ENCODE measurements around the gene PDE7B. TPM values are rescaled to one million over a fixed set of nuclear protein-coding genes. Genes with fewer than 3 reads are reported as not detected.

Gene PDE7B
- total and polyA plus RNA-seq, 9 of the 15 experiments (the other 6 are each of a cell fraction or from before 2014, with no cell fraction given): 0.01 TPM; not detected in 8

GRCh38 chr6:136163260-136163659 is 311.8 kb downstream of the PDE7B start:
- H4K20me1 ChIP-seq (replicated peaks; ENCODE audit: control insufficient read depth, insufficient read depth, low read length): no peaks in the 10 kb centered on the region
- no peak overlapping the region for H3K4me2 ChIP-seq (ENCODE audit: insufficient read depth, low read length)
- H3K27me3 ChIP-seq (ENCODE audit: control insufficient read depth in 2 of 2, insufficient read depth in 2 of 2, low read length in 2 of 2): 0 out of 5 replicates have a peak, but pooled peaks cover 0 to 3% of the 10 kb centered on the region in 2 experiments
- in situ Hi-C loops (cut with MboI): no loop called here
- ATAC-seq: no peak
- FAIRE-seq: no peak
- H3K36me3 ChIP-seq (ENCODE audit: control insufficient read depth, insufficient read depth, low read length): no peaks in the 10 kb centered on the region
- WGBS (ENCODE audit: insufficient coverage, low coverage, missing lambda C conversion rate): 0% methylated on average over 3 of the region's 3 CpGs
- no peak overlapping the region for H3K27ac ChIP-seq (ENCODE audit: extremely low read depth, low read depth, low read length)
- TF ChIP-seq GABPA (tag; conservative IDR thresholded peaks at IDR 0.05; ENCODE audit: low read depth): no peak
- TF ChIP-seq SPI1 (IDR thresholded peaks at IDR 0.05; ENCODE audit: borderline replicate concordance, low read depth, low read length): no peak
- 0 out of 2 replicates have a peak, but pooled peaks have one; percentile 15 for TF ChIP-seq ATF3 (IDR thresholded peaks at IDR 0.05)
- no peak for TF ChIP-seq ATF3 (CRISPR knock-in tag; conservative IDR thresholded peaks at IDR 0.05)
- TF ChIP-seq ZNF57 (CRISPR knock-in tag; IDR thresholded peaks at IDR 0.05): no peak
- no peaks in the 10 kb centered on the region for H3K79me2 ChIP-seq (ENCODE audit: control insufficient read depth, insufficient read depth, low read length)
- DNase-seq (ENCODE audit: extremely low read depth in 1 of 4, low spot score in 3 of 4): no peak
- no peaks in the 10 kb centered on the region for H3K9me3 ChIP-seq (replicated peaks; ENCODE audit: control insufficient read depth, insufficient read depth, low read depth, low read length)
- H3K9ac ChIP-seq (ENCODE audit: insufficient read depth in 1 of 2, low read depth in 2 of 2, low read length in 2 of 2): no peak overlapping the region
- CTCF ChIA-PET (ENCODE audit: low intra/inter-chr PET ratio): no interaction called here
- intact Hi-C loops (cut with micrococcal nuclease): no loop called here
- no peak overlapping the region for H3K4me3 ChIP-seq
- H3K4me1 ChIP-seq (replicated peaks in 1 of 2; ENCODE audit: control insufficient read depth in 2 of 2, insufficient read depth in 2 of 2, low read length in 2 of 2): no peaks in the 10 kb centered on the region
- BruUV-seq (replicated peaks): no TSS peak
- H3K9me1 ChIP-seq (ENCODE audit: control insufficient read depth, insufficient read depth, low read length): no peaks in the 10 kb centered on the region
- H2AFZ ChIP-seq (ENCODE audit: low read depth, low read length): no peak overlapping the region
- POLR2A ChIA-PET: interaction anchor here (0.9 to 1.0 kb wide), 2 partner anchors 9 to 16 kb away, joined by 3 to 4 read pairs; no protein-coding TSS in a partner anchor

- Histone ChIP-seq H3K9me1 (ENCODE audit: control insufficient read depth, insufficient read depth, low read length) (no peaks in the 10 kb centered on the region), H3K4me3 (no peak overlapping the region), H3K36me3 (ENCODE audit: control insufficient read depth, insufficient read depth, low read length) (no peaks in the 10 kb centered on the region), H3K4me1 (replicated peaks in 1 of 2; ENCODE audit: control insufficient read depth in 2 of 2, insufficient read depth in 2 of 2, low read length in 2 of 2) (no peaks in the 10 kb centered on the region), H3K79me2 (ENCODE audit: control insufficient read depth, insufficient read depth, low read length) (no peaks in the 10 kb centered on the region), H3K4me2 (ENCODE audit: insufficient read depth, low read length) (no peak overlapping the region), H3K9me3 (replicated peaks; ENCODE audit: control insufficient read depth, insufficient read depth, low read depth, low read length) (no peaks in the 10 kb centered on the region), H3K27ac (ENCODE audit: extremely low read depth, low read depth, low read length) (no peak overlapping the region), H3K9ac (ENCODE audit: insufficient read depth in 1 of 2, low read depth in 2 of 2, low read length in 2 of 2) (no peak overlapping the region), H4K20me1 (replicated peaks; ENCODE audit: control insufficient read depth, insufficient read depth, low read length) (no peaks in the 10 kb centered on the region), H2AFZ (ENCODE audit: low read depth, low read length) (no peak overlapping the region), H3K27me3 (ENCODE audit: control insufficient read depth in 2 of 2, insufficient read depth in 2 of 2, low read length in 2 of 2) (no peaks in the 10 kb centered on the region)
- DNase-seq (ENCODE audit: extremely low read depth in 1 of 4, low spot score in 3 of 4): no peak
- 0% methylated on average over 1 of the region's 1 CpG for whole genome bisulfite sequencing (ENCODE audit: insufficient coverage, low coverage, missing lambda C conversion rate)
- ATAC-seq: no peak
- no peak for FAIRE-seq
- CTCF ChIA-PET (ENCODE audit: low intra/inter-chr PET ratio): no interaction called here
- no TSS peak for BruUV-seq (replicated peaks)
- in situ Hi-C loops (cut with MboI): no loop called here
- TF ChIP-seq ZFX (CRISPR knock-in tag; IDR thresholded peaks at IDR 0.05) (no peak), ATF4 (CRISPR knock-in tag; IDR thresholded peaks at IDR 0.05) (no peak), ZNF444 (CRISPR knock-in tag; IDR thresholded peaks at IDR 0.05) (no peak)
- intact Hi-C loops (cut with micrococcal nuclease): no loop called here
- POLR2A ChIA-PET: no interaction called here
Measured at GRCh38 chr6:136166815-136167214, 315.3 kb downstream of the PDE7B start.
